Measurements from ENCODE around the gene PAX9. TPM values are rescaled to one million over a fixed set of nuclear protein-coding genes. Genes with fewer than 3 reads are reported as not detected.

Gene PAX9
- total and polyA plus RNA-seq, 9 of the 15 experiments (the other 6 are each of a cell fraction or from before 2014, with no cell fraction given) = 0.87 to 2.4 (median 1.3) TPM

GRCh38 chr14:36633580-36633979 lies 28.1 kb upstream of the PAX9 start:
- Histone ChIP-seq H3K4me3 (no peak overlapping the region), H3K9me3 (replicated peaks; ENCODE audit: control insufficient read depth, insufficient read depth, low read depth, low read length) (no peaks in the 10 kb centered on the region), H2AFZ (ENCODE audit: low read depth, low read length) (no peak overlapping the region), H3K79me2 (ENCODE audit: control insufficient read depth, insufficient read depth, low read length) (no peaks in the 10 kb centered on the region), H3K36me3 (ENCODE audit: control insufficient read depth, insufficient read depth, low read length) (no peaks in the 10 kb centered on the region), H3K9ac (ENCODE audit: insufficient read depth in 1 of 2, low read depth in 2 of 2, low read length in 2 of 2) (no peak overlapping the region), H4K20me1 (replicated peaks; ENCODE audit: control insufficient read depth, insufficient read depth, low read length) (no peaks in the 10 kb centered on the region), H3K27me3 (ENCODE audit: control insufficient read depth in 2 of 2, insufficient read depth in 2 of 2, low read length in 2 of 2) (no peaks in the 10 kb centered on the region), H3K9me1 (ENCODE audit: control insufficient read depth, insufficient read depth, low read length) (no peaks in the 10 kb centered on the region), H3K4me2 (ENCODE audit: insufficient read depth, low read length) (no peak overlapping the region), H3K27ac (ENCODE audit: extremely low read depth, low read depth, low read length) (no peak overlapping the region), H3K4me1 (replicated peaks in 1 of 2; ENCODE audit: control insufficient read depth in 2 of 2, insufficient read depth in 2 of 2, low read length in 2 of 2) (no peaks in the 10 kb centered on the region)
- TF ChIP-seq MTA3 (IDR thresholded peaks at IDR 0.05; ENCODE audit: borderline replicate concordance) = no peak
- no peak for TF ChIP-seq CHD1 (IDR thresholded peaks at IDR 0.05; ENCODE audit: low read length)
- TF ChIP-seq ZBTB12 (CRISPR knock-in tag; IDR thresholded peaks at IDR 0.05) = no peak
- no peak for TF ChIP-seq TARDBP (IDR thresholded peaks at IDR 0.05)
- TF ChIP-seq NCOA2 (IDR thresholded peaks at IDR 0.05; ENCODE audit: partially characterized antibody in 2 of 2) = no peak
- TF ChIP-seq RUNX1 (IDR thresholded peaks at IDR 0.05; ENCODE audit: low read depth) = no peak
- no peak for TF ChIP-seq ZNF79 (CRISPR knock-in tag; IDR thresholded peaks at IDR 0.05; ENCODE audit: low read depth)
- no peak for TF ChIP-seq NKRF (IDR thresholded peaks at IDR 0.05; ENCODE audit: borderline replicate concordance)
- TF ChIP-seq EP300 (IDR thresholded peaks at IDR 0.05; ENCODE audit: low read length) = no peak
- no peak for TF ChIP-seq ZNF121 (CRISPR knock-in tag; conservative IDR thresholded peaks at IDR 0.05)
- no peak for TF ChIP-seq ATF6 (CRISPR knock-in tag; IDR thresholded peaks at IDR 0.05)
- TF ChIP-seq ZNF24 (IDR thresholded peaks at IDR 0.05) = no peak
- no peak for TF ChIP-seq MYNN (IDR thresholded peaks at IDR 0.05)
- no peak for TF ChIP-seq MYNN (CRISPR knock-in tag; IDR thresholded peaks at IDR 0.05)
- TF ChIP-seq HNRNPUL1 (IDR thresholded peaks at IDR 0.05; ENCODE audit: low read length) = no peak
- 3% methylated on average over 3 of the region's 3 CpGs for WGBS (ENCODE audit: insufficient coverage, low coverage, missing lambda C conversion rate)
- POLR2A ChIA-PET = interaction anchor here (0.6 kb wide), 1 partner anchor 10 kb away, joined by 3 read pairs; no protein-coding TSS in a partner anchor
- in situ Hi-C loops (cut with MboI) (loop anchor here (25.0 kb wide), 1 partner anchor 504 kb away; no protein-coding TSS in a partner anchor), intact Hi-C loops (cut with micrococcal nuclease) (no loop called here)
- DNase-seq (ENCODE audit: extremely low read depth in 1 of 4, low spot score in 3 of 4) = no peak
- CTCF ChIA-PET (ENCODE audit: low intra/inter-chr PET ratio) = no interaction called here
- FAIRE-seq = no peak
- no peak for ATAC-seq
- BruUV-seq (replicated peaks) = no TSS peak

All from K562 (cell line).